Fibroblast of peridontal ligament (primary cell): ENCODE measurements around the gene CABP4.
A peak's percentile ranks its signal among the peaks of the same experiment; 100 is the strongest.

Experiments used
- DNase-seq: peaks from one replicate; pipeline ENCODE4 v3.0.0-alpha.2; 2010; ENCODE audit errors: extremely low read depth

CABP4 gene

DNA sequence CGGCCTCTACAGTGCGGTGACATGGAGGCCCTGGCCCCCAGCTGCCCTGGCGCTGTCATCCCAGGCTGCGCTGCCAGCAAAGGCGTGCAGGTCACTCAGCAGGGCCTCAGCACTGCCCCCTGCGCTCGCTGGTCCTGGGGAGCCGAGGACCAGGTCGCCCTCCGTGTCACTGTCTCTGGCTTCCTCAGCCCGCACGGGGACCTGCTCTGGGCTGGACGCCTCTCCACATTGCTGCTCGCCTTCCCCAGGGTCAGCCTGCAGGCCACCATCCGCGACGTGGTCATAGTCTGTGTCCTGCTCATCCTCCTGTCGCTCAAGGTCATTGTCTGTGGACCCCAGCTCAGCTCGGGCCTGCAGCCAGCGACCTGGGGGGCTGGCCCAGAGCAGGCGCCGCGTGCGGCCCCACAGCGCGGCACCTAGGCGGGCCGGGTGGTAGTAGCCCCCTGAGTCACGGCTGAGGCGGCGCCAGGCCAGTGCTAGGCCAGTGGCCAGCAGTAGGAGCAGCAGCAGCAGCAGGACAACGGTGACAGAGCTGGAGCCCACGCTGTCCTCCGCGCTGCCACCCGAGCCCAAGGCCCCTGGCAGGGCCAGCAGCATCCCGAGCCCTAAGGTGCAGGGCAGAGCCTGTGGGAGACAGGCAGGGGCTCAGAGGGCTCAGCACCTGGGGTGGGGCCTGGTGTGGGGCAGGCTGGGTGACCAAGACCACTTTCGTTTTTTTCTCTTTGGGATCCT, 19.3 kb upstream of the CABP4 start:
- no peak for DNase-seq

DNA sequence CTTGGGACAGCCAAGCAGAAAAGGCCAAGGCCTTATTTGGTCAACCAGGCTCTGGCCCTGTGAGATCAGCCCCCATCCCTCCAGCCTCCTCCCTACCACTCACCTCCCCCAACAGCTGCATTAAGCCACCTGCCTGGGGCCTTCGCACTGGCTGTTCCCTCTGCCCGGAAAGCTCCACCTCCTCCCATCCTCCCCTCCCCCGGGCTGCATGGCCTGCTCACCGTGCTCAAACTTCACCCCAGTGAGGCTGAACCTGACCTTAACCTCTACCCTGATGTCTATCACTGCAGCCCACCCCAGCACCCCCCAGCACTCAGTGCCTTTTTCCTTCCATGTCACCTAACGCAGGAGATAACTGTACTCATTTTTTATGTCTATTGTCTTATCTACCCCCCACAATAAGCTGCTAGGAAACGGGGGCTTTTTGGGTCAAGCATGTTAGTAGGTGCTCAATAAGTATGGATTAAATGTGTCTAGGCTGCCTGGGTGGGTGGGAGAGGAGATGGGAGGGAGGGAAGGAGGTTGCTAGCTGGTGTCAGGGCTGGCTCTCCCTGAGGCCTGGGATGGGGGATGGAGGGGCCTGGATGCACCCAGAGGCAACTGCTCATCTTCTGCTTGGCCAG, 18.6 kb upstream of the CABP4 start:
- DNase-seq = no peak

GRCh38 chr11:67437082-67437808, 17.9 kb upstream of the CABP4 start, which contains the start of gene PTPRCAP:
PTPRCAP (minus strand) TSS chr11:67437682; CDS start chr11:67437619, 63 bp downstream.
- no peak for DNase-seq

DNA sequence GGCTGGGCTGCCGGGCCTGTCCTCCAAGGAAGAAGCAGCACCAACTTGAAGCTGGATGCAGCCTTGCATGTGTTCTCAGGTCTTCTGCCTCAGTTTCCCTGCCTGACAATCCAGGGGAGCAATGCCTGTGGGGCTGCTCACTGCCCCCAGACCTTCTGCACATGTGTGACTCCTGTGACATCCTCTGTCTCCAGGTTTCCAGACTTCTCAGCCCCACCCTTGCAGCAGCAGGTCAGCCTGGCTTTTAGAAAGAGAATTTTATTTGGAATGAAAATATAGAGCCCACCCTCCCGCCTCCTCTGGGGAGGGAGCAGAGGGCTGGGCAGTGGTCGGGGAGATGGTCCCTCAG, 17.4 kb upstream of the CABP4 start:
- no peak for DNase-seq

DNA sequence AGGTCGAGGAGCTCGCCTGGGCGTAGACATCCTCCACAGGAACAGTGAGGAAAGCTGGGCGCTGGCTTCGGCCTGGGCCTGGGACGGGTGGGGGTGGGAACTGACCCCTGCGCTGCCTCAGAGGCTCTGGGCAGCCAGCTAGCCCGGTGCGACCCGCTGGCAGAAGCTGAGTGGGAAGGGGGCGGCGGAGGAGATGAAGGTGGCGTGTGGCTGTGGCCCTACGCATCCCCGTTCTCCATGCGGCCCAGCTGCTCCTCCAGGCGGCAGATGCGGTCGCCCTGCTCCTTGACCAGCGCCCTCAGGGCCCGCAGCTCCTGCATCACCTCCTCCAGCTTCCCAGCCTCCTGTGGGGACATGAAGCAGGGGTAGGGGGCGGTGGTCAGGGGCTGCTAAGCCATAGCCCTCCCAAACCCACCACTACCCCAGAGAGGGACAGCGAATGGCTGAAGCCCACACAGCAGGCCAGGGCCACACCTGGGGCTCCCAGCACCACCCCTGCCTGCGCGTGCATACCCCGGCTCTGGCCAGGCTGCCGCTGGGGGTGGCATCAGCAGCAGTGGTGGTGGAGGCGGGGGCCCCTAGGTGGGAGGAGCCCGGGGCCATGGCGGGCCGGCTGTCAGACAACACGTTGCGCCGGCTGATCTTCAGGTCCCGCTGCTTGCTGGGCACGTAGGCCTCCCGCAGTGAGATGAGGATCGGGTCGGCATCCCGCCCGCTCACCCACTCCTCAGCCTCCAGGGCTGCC, 16.8 kb upstream of the CABP4 start:
- no peak for DNase-seq

GRCh38 chr11:67439321-67440228, 15.6 kb upstream of the CABP4 start:
- DNase-seq = peak; percentile 15

GRCh38 chr11:67440229-67441097, 14.7 kb upstream of the CABP4 start:
- no peak for DNase-seq

DNA sequence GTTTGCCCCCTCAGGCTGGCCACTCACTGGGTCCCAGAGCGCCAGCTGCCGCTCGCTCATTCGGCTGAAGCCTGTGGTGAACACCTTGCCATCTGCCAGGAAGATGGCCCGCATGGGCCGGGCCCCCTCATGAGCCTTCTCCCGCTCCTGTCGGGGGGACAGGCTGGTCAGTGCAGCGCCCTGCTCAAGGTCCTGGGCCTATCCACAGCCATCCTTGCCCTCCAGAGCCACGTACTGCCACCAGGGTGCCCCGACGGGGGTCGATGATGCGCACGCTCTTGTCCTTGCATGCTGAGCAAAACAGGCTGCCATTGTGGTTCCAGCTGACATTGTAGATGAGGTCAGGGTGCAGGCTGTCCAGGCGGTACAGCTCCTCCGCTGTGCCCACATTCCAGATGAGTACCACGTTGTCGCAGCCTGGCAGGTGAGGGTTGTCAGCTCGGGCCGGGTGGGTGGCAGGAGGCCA, 14.0 kb upstream of the CABP4 start:
- DNase-seq = no peak

- no peak for DNase-seq
Measured at GRCh38 chr11:67441731-67442351, 13.3 kb upstream of the CABP4 start.

DNA sequence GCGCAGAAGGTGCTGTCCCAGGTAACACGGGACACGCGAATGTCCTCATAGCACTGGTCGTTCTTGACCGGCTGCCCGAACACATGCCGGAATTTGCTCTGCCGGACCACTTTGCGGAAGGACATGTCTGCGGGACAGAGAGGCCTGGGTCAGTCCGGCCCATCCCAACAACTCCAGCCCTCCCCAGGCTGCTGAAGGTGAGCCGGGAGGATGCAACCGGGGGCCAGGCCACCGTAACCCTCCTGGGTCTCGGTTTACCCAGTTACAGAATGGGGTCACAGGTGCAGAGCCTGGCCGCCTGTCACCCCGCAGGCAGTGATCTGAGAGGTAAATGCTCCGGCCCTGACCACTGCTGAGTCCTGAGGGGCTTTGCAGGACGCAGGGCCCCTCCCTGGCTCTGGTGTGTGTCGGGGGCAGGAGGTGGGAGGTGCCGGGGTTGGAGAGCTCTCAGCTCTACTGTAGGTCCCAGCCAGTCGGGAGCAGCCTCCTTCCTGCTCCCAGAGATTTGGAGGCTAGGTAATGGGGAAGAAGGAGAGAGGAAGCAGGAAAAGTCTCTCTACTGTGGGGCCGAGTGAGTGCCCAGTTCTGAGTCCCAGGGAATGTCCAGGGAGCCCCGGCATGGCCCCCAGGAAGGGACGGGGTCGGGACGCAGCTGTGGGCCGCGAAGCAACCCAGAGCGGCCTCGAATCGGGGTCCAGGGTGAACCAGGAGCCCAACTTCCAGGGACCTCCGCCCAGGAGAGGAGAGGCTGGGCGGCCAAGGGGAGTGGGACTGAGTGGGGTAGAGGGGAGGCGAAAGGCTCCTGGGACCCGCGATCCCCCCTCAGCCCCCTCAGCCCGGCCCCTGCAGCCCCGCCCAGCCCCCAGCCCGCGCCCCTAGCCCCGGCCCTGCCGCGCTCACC, 12.4 kb upstream of the CABP4 start:
- DNase-seq = no peak

DNA sequence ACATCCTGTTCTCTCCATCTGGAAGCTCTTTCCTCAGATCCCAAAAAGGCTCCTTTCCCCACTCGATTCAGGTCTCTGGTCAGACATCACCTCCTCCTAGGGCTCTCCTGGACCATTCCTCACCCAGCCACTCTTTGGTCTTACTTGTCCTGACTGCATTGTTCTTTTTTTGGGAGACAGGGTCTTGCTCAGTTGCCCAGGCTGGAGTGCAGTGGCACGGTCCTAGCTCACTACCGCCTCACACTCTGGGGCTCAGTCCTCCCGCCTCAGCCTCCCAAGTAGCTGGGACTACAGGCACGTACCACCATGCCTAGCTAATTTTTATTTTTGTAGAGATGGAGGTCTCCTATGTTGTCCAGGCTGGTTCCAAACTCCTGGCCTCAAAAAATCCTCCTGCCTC, 9.6 kb upstream of the CABP4 start:
- DNase-seq = no peak

DNA sequence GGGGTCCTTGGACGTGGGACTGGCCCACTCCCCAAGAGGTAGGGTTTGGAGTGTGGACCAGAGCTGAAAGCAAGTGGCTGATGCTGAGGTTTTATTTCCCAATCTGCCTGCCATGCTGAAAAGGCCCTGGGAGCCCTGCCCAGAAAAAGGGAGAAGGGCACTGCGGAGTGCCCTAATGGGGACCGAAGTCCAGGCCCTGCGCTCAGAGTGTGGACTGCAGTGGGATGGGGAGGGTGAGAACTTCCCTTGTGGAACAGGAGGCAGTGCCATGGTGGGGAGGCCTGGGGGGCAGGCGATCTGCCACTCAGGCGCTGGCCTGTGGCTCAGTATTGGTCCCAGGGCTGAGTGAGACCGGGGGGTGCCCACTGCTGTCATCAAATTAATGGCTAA, 6.9 kb upstream of the CABP4 start:
- DNase-seq = no peak

DNA sequence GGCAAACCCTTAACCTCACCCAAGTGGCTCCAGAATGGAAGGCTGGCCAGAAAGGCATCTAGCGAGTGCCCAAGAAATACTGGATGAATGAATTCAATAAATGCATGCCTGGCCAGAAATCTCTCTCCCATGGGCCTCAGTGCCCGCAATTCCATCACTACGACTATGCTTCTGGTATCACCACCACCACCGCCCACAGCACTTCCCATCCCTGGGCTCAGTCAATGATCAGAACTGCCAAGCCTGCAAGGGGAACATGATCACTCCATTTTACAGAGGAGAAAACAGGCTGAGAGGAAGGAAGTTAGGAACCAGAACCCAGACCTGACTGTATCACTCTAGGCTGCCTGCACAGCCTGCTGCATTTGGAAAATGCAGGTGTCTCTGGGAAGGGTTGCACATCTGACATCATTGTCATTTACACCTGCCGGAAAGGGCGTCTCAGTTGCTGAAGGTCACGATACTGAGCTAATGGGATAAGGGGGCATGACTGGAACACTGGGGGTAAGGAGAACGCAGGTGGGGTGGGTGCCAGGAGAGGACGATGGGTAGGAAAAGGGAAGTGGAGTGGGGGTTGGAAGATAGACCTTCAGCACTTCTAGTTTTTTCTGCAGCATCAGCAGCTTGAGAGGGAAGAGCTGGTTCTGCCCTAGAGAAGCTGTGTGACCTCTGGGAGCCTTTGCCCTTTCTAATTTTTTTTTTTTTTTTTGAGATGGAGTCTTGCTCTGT, 5.9 kb upstream of the CABP4 start:
- no peak for DNase-seq

DNA sequence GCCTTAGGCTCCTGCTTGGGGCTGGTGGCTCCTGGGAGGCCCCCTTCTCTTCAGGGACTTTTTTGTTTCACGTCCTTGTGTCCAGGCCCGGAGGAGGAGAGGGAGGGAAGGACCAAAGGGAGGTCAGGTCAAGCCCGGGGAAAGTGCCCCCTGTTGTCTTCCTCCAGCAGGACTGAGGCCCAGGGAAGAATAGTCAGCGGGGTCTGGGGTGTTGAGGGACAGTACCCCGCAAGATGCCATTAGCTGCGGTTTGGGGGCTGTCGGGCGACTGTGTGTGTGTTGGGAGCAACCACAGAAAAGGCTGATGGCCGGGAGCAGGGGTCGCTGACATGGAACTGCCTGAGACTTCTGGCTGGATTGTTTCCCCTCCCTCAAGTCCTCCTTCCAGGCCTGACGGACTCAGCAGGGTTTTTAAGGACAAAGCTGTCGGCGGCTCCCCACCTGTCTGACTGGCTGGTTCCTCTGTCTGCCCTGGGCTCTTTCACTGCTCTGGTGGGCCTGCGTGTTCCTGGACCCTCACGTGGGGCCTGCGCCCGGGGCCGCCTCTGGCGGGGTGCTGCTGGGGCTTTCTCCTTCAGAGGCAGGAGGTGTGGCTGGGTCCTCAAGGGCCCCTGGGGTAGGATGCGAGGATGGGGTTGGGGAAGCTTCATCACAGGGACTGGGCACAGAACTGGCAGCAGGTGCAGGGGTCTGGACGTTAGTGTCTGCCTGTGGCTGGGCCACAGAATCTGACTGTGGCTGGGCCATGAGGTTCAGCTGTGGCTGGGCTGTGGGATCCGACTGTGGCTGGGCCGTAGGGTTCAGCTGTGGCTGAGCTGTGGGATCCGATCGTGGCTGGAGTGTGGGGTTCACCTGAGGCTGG, 4.1 kb upstream of the CABP4 start:
- DNase-seq = no peak

DNA sequence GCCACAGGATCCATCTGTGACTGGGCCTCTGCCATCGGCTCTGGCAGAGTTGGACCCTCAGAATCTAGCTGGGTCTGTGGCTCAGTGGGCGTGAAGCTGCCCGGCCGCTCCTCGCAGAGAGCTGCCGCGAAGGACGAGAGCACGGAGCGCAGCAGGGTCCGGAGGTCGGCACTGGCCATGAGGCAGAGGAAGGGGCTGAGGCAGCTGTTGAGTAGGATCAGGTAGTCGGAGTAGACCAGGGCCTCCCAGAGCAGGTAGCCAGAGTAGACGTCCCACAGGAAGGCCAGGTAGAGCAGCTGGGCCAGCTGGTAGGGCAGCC, 3.5 kb upstream of the CABP4 start:
- DNase-seq = no peak

GRCh38 chr11:67452141-67452952, 2.8 kb upstream of the CABP4 start, which contains the start of gene GPR152:
GPR152 (minus strand) TSS chr11:67452729; CDS start chr11:67452724, 5 bp downstream.
- DNase-seq = no peak
